Transverse colon (tissue), 4 donors: ENCODE measurements around the gene UVRAG. TPM values are rescaled to one million over a fixed set of nuclear protein-coding genes. Genes with fewer than 3 reads are reported as not detected.

Source experiments
- DNase-seq: peaks from one replicate; pipeline ENCODE4 v3.0.0-alpha.2; 2019
- H3K27ac ChIP-seq, 4 donors: fragments of 200-600 bp; sonication (generic); 2 replicates each; pipeline ENCODE4 v1.5.1; 2016 to 2018; ENCODE audit warnings: inconsistent platforms in 4 of 4
- H3K27me3 ChIP-seq: fragments of 200-600 bp; sonication (generic); 2 replicates; pipeline ENCODE4 v1.5.1; 2017; ENCODE audit warnings: inconsistent platforms
- H3K36me3 ChIP-seq, 4 donors: fragments of 200-600 bp; sonication (generic); 2 replicates each; pipeline ENCODE4 v1.5.1; 2017 to 2019; ENCODE audit warnings: inconsistent platforms in 4 of 4
- H3K4me1 ChIP-seq, 4 donors: fragments of 200-600 bp; sonication (generic); 2 replicates each; pipeline ENCODE4 v1.5.1; 2017 to 2020; ENCODE audit warnings: inconsistent platforms in 4 of 4
- H3K4me3 ChIP-seq, 4 donors: fragments of 200-600 bp; sonication (generic); 1 replicate in 1 of 4; 2 replicates in 3 of 4; pipeline versions ENCODE4 v1.5.1 to v1.6.1; 2017 to 2019; ENCODE audit warnings: inconsistent platforms in 4 of 4
- H3K9me3 ChIP-seq, 2 donors: fragments of 200-600 bp; sonication (generic); 2 replicates each; pipeline ENCODE4 v1.5.1; 2017 to 2019; ENCODE audit warnings: inconsistent platforms in 2 of 2
- CTCF ChIP-seq, 5 experiments: fragments of 200-600 bp in 3 of 5; fragments of 450-650 bp in 2 of 5; sonication (generic) in 3 of 5; IDR thresholded peaks; 1 replicate in 2 of 5; 2 replicates in 3 of 5; pipeline ENCODE4 v1.5.1; 2016 to 2017; ENCODE audit warnings: antibody characterized with exemption in 5 of 5, inconsistent platforms in 3 of 5, mild to moderate bottlenecking in 2 of 5, moderate library complexity in 1 of 5
- EP300 ChIP-seq: sonication (generic); formaldehyde crosslinking; IDR thresholded peaks from one replicate; pipeline ENCODE4 v1.6.1; 2017; ENCODE audit warnings: antibody characterized with exemption, low read depth
- POLR2A ChIP-seq: fragments of 450-650 bp; IDR thresholded peaks from one replicate; pipeline ENCODE4 v1.6.1; 2016; ENCODE audit warnings: antibody characterized with exemption, mild to moderate bottlenecking, moderate library complexity
- POLR2AphosphoS5 ChIP-seq, 3 donors: sonication (generic); formaldehyde crosslinking; IDR thresholded peaks; one replicate each; pipeline ENCODE4 v1.6.1; 2016; ENCODE audit warnings: antibody characterized with exemption in 3 of 3
- WGBS, 2 donors: methylation state at CpG; one replicate each; pipeline ENCODE4 v1.1.5; 2018; ENCODE audit warnings: low coverage in 1 of 2; 5-methylcytosine and 5-hydroxymethylcytosine counted together
- in situ Hi-C, 4 donors: fragments of 200-750 bp; cut with MboI; loops; one replicate each; pipeline versions ENCODE4 v1.15.0 to v1.15.1; 2017; ENCODE audit warnings: low sequenced_read_pairs in 3 of 4, low pct_ligation_motif_present in 1 of 4, low pct_unique_long_range_greater_than_20kb in 1 of 4
- intact Hi-C: fragments of 100-400 bp; cut with DNase I; formaldehyde crosslinking; loops from one replicate; pipeline ENCODE4 v1.15.1; 2023; ENCODE audit warnings: low total_unique reads
- total RNA-seq, 4 donors: library from RNA; depleted of rRNA; stranded (reverse); fragments of >200 nt; gene quantifications; one replicate each; pipeline ENCODE4 v1.1.0, GENCODE V29; 2016

Gene UVRAG
- total RNA-seq, 4 donors from 2014 or later = 12.7 to 34.6 (median 19.3) TPM

GRCh38 chr11:76047231-76047630 lies 232.2 kb downstream of the UVRAG start:
- no peaks in the 10 kb centered on the region for H3K9me3 ChIP-seq
- no peaks in the 10 kb centered on the region for H3K27me3 ChIP-seq
- H3K4me1 ChIP-seq = peaks cover 0 to 10% (median 0%) of the 10 kb centered on the region in 4 donors
- 97 to 100% methylated on average over 1 of the region's 1 CpG for WGBS, 2 donors
- in situ Hi-C loops (no loop called here), intact Hi-C loops (no loop called here)
- no peak overlapping the region for H3K27ac ChIP-seq
- no peak overlapping the region for H3K4me3 ChIP-seq
- TF ChIP-seq POLR2A = no peak
- no peak for TF ChIP-seq POLR2AphosphoS5 (IDR thresholded peaks at IDR 0.05)
- TF ChIP-seq CTCF (IDR thresholded peaks at IDR 0.05) = no peak
- no peak for TF ChIP-seq EP300
- H3K36me3 ChIP-seq = no peaks in the 10 kb centered on the region
- DNase-seq = no peak

GRCh38 chr11:76047766-76048165 lies 232.8 kb downstream of the UVRAG start:
- TF ChIP-seq EP300 (no peak), CTCF (IDR thresholded peaks at IDR 0.05) (no peak), POLR2A (no peak), POLR2AphosphoS5 (IDR thresholded peaks at IDR 0.05) (no peak)
- Histone ChIP-seq H3K36me3 (no peaks in the 10 kb centered on the region), H3K4me3 (no peak overlapping the region), H3K9me3 (no peaks in the 10 kb centered on the region), H3K27me3 (no peaks in the 10 kb centered on the region), H3K4me1 (peaks cover 0 to 10% (median 0%) of the 10 kb centered on the region in 4 donors), H3K27ac (no peak overlapping the region)
- in situ Hi-C loops (no loop called here), intact Hi-C loops (no loop called here)
- no peak for DNase-seq

- in situ Hi-C loops (no loop called here), intact Hi-C loops (no loop called here)
- WGBS, 2 donors = 93% methylated on average over 5 of the region's 5 CpGs; no CpG with 5 or more reads in 1 of the 2 donors
- H3K36me3 ChIP-seq = no peaks in the 10 kb centered on the region
- no peak for DNase-seq
- no peak overlapping the region for H3K27ac ChIP-seq
- no peak for TF ChIP-seq CTCF (IDR thresholded peaks at IDR 0.05)
- TF ChIP-seq EP300 = no peak
- no peak for TF ChIP-seq POLR2AphosphoS5 (IDR thresholded peaks at IDR 0.05)
- no peak for TF ChIP-seq POLR2A
- H3K4me3 ChIP-seq = no peak overlapping the region
- H3K27me3 ChIP-seq = no peaks in the 10 kb centered on the region
- peaks cover 0 to 10% (median 0%) of the 10 kb centered on the region in 4 donors for H3K4me1 ChIP-seq
- H3K9me3 ChIP-seq = no peaks in the 10 kb centered on the region
Observed at GRCh38 chr11:76048763-76049162, 233.8 kb downstream of the UVRAG start.

GRCh38 chr11:76049511-76049910 lies 234.5 kb downstream of the UVRAG start:
- WGBS, 2 donors = 81 to 92% methylated on average over 3 of the region's 3 CpGs
- in situ Hi-C loops (no loop called here), intact Hi-C loops (no loop called here)
- no peak for DNase-seq
- no peaks in the 10 kb centered on the region for H3K9me3 ChIP-seq
- H3K27me3 ChIP-seq = no peaks in the 10 kb centered on the region
- H3K4me3 ChIP-seq = no peak overlapping the region
- H3K27ac ChIP-seq = no peak overlapping the region
- H3K36me3 ChIP-seq = no peaks in the 10 kb centered on the region
- TF ChIP-seq CTCF (IDR thresholded peaks at IDR 0.05) (no peak), EP300 (no peak), POLR2A (no peak), POLR2AphosphoS5 (IDR thresholded peaks at IDR 0.05) (no peak)
- H3K4me1 ChIP-seq = peaks cover 0 to 10% (median 0%) of the 10 kb centered on the region in 4 donors
